ENCODE results near the gene SCML2.
"Not testable (repeated sequence)": the region's sequence is repeated elsewhere in the genome, so short reads cannot be mapped to it uniquely, and the experiment has no call there.

Gene SCML2

GRCh38 chrX:18354369-18355223 is at the start of gene SCML2:
TSS of gene SCML2 (minus strand) at chrX:18354688. CDS start at chrX:18334071, 20,617 bp downstream.
- in situ Hi-C loops (cut with MboI; ENCODE audit: low sequenced_read_pairs) = no loop called here

GRCh38 chrX:18401848-18402213 is 47.3 kb upstream of the SCML2 start:
- in situ Hi-C loops (cut with MboI; ENCODE audit: low sequenced_read_pairs) = no loop called here

- in situ Hi-C loops (cut with MboI; ENCODE audit: low sequenced_read_pairs) = no loop called here
Observed at GRCh38 chrX:18394477-18394876, 40.0 kb upstream of the SCML2 start.

GRCh38 chrX:18390941-18391538 is 36.6 kb upstream of the SCML2 start:
- in situ Hi-C loops (cut with MboI; ENCODE audit: low sequenced_read_pairs) = no loop called here

GRCh38 chrX:18389966-18390365 is 35.5 kb upstream of the SCML2 start:
- in situ Hi-C loops (cut with MboI; ENCODE audit: low sequenced_read_pairs) = no loop called here

- in situ Hi-C loops (cut with MboI; ENCODE audit: low sequenced_read_pairs) = no loop called here
Observed at GRCh38 chrX:18377796-18378195, 23.3 kb upstream of the SCML2 start.

- in situ Hi-C loops (cut with MboI; ENCODE audit: low sequenced_read_pairs) = not testable (repeated sequence)
Observed at GRCh38 chrX:18375131-18375805, 20.8 kb upstream of the SCML2 start.

- in situ Hi-C loops (cut with MboI; ENCODE audit: low sequenced_read_pairs) = not testable (repeated sequence)
Observed at GRCh38 chrX:18369096-18369495, 14.6 kb upstream of the SCML2 start.

- in situ Hi-C loops (cut with MboI; ENCODE audit: low sequenced_read_pairs) = no loop called here
Observed at GRCh38 chrX:18368402-18368801, 13.9 kb upstream of the SCML2 start.

GRCh38 chrX:18360867-18361266 is 6.4 kb upstream of the SCML2 start:
- in situ Hi-C loops (cut with MboI; ENCODE audit: low sequenced_read_pairs) = no loop called here

GRCh38 chrX:18353931-18354368 is 538 bp downstream of the SCML2 start:
- in situ Hi-C loops (cut with MboI; ENCODE audit: low sequenced_read_pairs) = no loop called here

GRCh38 chrX:18351784-18352183 is 2.7 kb downstream of the SCML2 start:
- in situ Hi-C loops (cut with MboI; ENCODE audit: low sequenced_read_pairs) = no loop called here

- in situ Hi-C loops (cut with MboI; ENCODE audit: low sequenced_read_pairs) = no loop called here
Observed at GRCh38 chrX:18348047-18348446, 6.4 kb downstream of the SCML2 start.

GRCh38 chrX:18309401-18309800 is 45.1 kb downstream of the SCML2 start:
- in situ Hi-C loops (cut with MboI; ENCODE audit: low sequenced_read_pairs) = no loop called here

GRCh38 chrX:18297251-18297650 is 57.2 kb downstream of the SCML2 start:
- in situ Hi-C loops (cut with MboI; ENCODE audit: low sequenced_read_pairs) = no loop called here

- in situ Hi-C loops (cut with MboI; ENCODE audit: low sequenced_read_pairs) = no loop called here
Observed at GRCh38 chrX:18294893-18295292, 59.6 kb downstream of the SCML2 start.

GRCh38 chrX:18291006-18291545 is 63.4 kb downstream of the SCML2 start:
- in situ Hi-C loops (cut with MboI; ENCODE audit: low sequenced_read_pairs) = no loop called here

GRCh38 chrX:18290200-18290599 is 64.3 kb downstream of the SCML2 start:
- in situ Hi-C loops (cut with MboI; ENCODE audit: low sequenced_read_pairs) = no loop called here

- in situ Hi-C loops (cut with MboI; ENCODE audit: low sequenced_read_pairs) = no loop called here
Observed at GRCh38 chrX:18288716-18289115, 65.8 kb downstream of the SCML2 start.

GRCh38 chrX:18286322-18286831 is 68.1 kb downstream of the SCML2 start:
- in situ Hi-C loops (cut with MboI; ENCODE audit: low sequenced_read_pairs) = no loop called here

- in situ Hi-C loops (cut with MboI; ENCODE audit: low sequenced_read_pairs) = no loop called here
Observed at GRCh38 chrX:18278449-18278848, 76.0 kb downstream of the SCML2 start.
